H1 (cell line): Measurements from ENCODE around the gene ARTN. TPM values are rescaled to one million over a fixed set of nuclear protein-coding genes. Genes with fewer than 3 reads are reported as not detected.

Experiments
- CTCF ChIA-PET: fragments of 300-600 bp; sonication (Branson Sonifier 250); formaldehyde crosslinking; loops from one replicate; lab custom pipeline; 2021; ENCODE audit not compliant: partially characterized antibody; lab: Charles Lee
- POLR2A ChIA-PET: fragments of 300-600 bp; sonication (Branson Sonifier 250); formaldehyde crosslinking; loops from one replicate; lab custom pipeline; 2021; ENCODE audit warnings: inconsistent platforms; ENCODE audit not compliant: partially characterized antibody; lab: Charles Lee
- DNase-seq, 2 experiments: peaks; one replicate each; pipeline versions ENCODE4 v3.0.0 to v3.0.0-alpha.2; 2010 to 2022; ENCODE audit warnings: low spot score in 2 of 2, low read depth in 1 of 2, mixed read lengths in 1 of 2
- FAIRE-seq: peaks from 2 replicates; lab custom pipeline; 2011; peaks lifted over from hg19 to GRCh38; lab: Jason Lieb, UNC
- H2AFZ ChIP-seq: 2 replicates; pipeline ENCODE4 v1.8.1; 2012; ENCODE audit warnings: low read length, inconsistent platforms
- H2AK5ac ChIP-seq: 2 replicates; pipeline ENCODE4 v1.6.1; 2013; ENCODE audit warnings: low read depth, low read length
- H2BK120ac ChIP-seq: replicated peaks from 2 replicates; pipeline ENCODE3; 2013; ENCODE audit warnings: low read depth, low read length, inconsistent platforms
- H2BK12ac ChIP-seq: 2 replicates; pipeline ENCODE4 v1.6.1; 2013; ENCODE audit warnings: low read depth, low read length
- H2BK15ac ChIP-seq: 2 replicates; pipeline ENCODE4 v1.6.1; 2013; ENCODE audit warnings: low read length
- H2BK20ac ChIP-seq: 2 replicates; pipeline ENCODE4 v1.6.1; 2013; ENCODE audit warnings: low read length
- H2BK5ac ChIP-seq: 2 replicates; pipeline ENCODE4 v1.6.1; 2013; ENCODE audit warnings: low read depth, low read length
- H3K14ac ChIP-seq: 2 replicates; pipeline ENCODE4 v1.6.1; 2013; ENCODE audit warnings: inconsistent platforms; ENCODE audit not compliant: insufficient read length
- H3K18ac ChIP-seq: 2 replicates; pipeline ENCODE4 v1.6.1; 2013; ENCODE audit warnings: low read length; ENCODE audit errors: extremely low read depth
- H3K23ac ChIP-seq: 2 replicates; pipeline ENCODE4 v1.6.1; 2013; ENCODE audit warnings: inconsistent platforms; ENCODE audit not compliant: insufficient read length
- H3K23me2 ChIP-seq: 2 replicates; pipeline ENCODE4 v1.6.1; 2013; ENCODE audit warnings: low read depth, low read length
- H3K27ac ChIP-seq: 2 replicates; pipeline ENCODE4 v1.6.1; 2011; ENCODE audit warnings: low read depth, low read length, inconsistent platforms
- H3K27me3 ChIP-seq, 4 experiments: replicated peaks in 1 of 4; 1 replicate in 1 of 4; 2 replicates in 3 of 4; pipeline versions ENCODE4 v1.6.1 to v1.8.1; 2011 to 2013; ENCODE audit warnings: low read length in 3 of 4, mild to moderate bottlenecking in 3 of 4, inconsistent platforms in 2 of 4, mixed read lengths in 2 of 4, moderate library complexity in 1 of 4; ENCODE audit not compliant: control insufficient read depth in 3 of 4, insufficient read depth in 3 of 4; ENCODE audit errors: extremely low read depth in 1 of 4
- H3K36me3 ChIP-seq, 4 experiments: 2 replicates each; pipeline versions ENCODE4 v1.6.1 to v1.8.1; 2011 to 2013; ENCODE audit warnings: mild to moderate bottlenecking in 4 of 4, low read length in 3 of 4, moderate library complexity in 2 of 4, control low read depth in 1 of 4, inconsistent platforms in 1 of 4; ENCODE audit not compliant: insufficient read depth in 4 of 4, control insufficient read depth in 2 of 4
- H3K4ac ChIP-seq: replicated peaks from 2 replicates; pipeline ENCODE3; 2013; ENCODE audit warnings: low read length, low read depth, mixed read lengths, inconsistent platforms; ENCODE audit not compliant: insufficient read length
- H3K4me1 ChIP-seq, 4 experiments: replicated peaks in 1 of 4; 1 replicate in 1 of 4; 2 replicates in 3 of 4; pipeline versions ENCODE4 v1.6.1 to v1.8.1; 2011 to 2013; ENCODE audit warnings: low read length in 3 of 4, inconsistent platforms in 2 of 4, mixed read lengths in 1 of 4; ENCODE audit not compliant: insufficient read depth in 4 of 4, control insufficient read depth in 3 of 4
- H3K4me2 ChIP-seq, 2 experiments: 2 replicates each; pipeline versions ENCODE4 v1.6.1 to v1.8.1; 2011 to 2013; ENCODE audit warnings: low read depth in 2 of 2, low read length in 2 of 2, control low read depth in 1 of 2, inconsistent platforms in 1 of 2, mild to moderate bottlenecking in 1 of 2; ENCODE audit not compliant: insufficient read depth in 1 of 2
- H3K4me3 ChIP-seq, 4 experiments: fragments of 200-600, 300-600 bp in 1 of 4; sonication (generic), shearing (Covaris generic), sonication (Bioruptor Twin) in 1 of 4; 2 replicates each; pipeline versions ENCODE4 v1.5.1 to v1.8.1; 2011 to 2016; ENCODE audit warnings: low read length in 4 of 4, low read depth in 3 of 4, control low read depth in 2 of 4, inconsistent platforms in 2 of 4, mild to moderate bottlenecking in 2 of 4, mixed read lengths in 1 of 4, moderate library complexity in 1 of 4; ENCODE audit not compliant: insufficient read depth in 2 of 4; ENCODE audit errors: extremely low read depth in 1 of 4
- H3K56ac ChIP-seq: replicated peaks from 2 replicates; pipeline ENCODE3; 2013; ENCODE audit warnings: low read depth, mild to moderate bottlenecking, mixed read lengths, low read length, inconsistent platforms; ENCODE audit not compliant: insufficient read length
- H3K79me1 ChIP-seq: 2 replicates; pipeline ENCODE4 v1.6.1; 2013; ENCODE audit warnings: low read depth, low read length, control low read depth
- H3K79me2 ChIP-seq, 2 experiments: 2 replicates each; pipeline versions ENCODE4 v1.6.1 to v1.8.1; 2012 to 2013; ENCODE audit warnings: low read length in 2 of 2, mild to moderate bottlenecking in 2 of 2, inconsistent platforms in 1 of 2; ENCODE audit not compliant: insufficient read depth in 2 of 2, control insufficient read depth in 1 of 2
- H3K9ac ChIP-seq, 4 experiments: replicated peaks in 1 of 4; 1 replicate in 1 of 4; 2 replicates in 3 of 4; pipeline versions ENCODE4 v1.6.1 to v1.8.1; 2011 to 2013; ENCODE audit warnings: low read depth in 3 of 4, low read length in 3 of 4, control low read depth in 2 of 4, mild to moderate bottlenecking in 2 of 4, moderate library complexity in 2 of 4, inconsistent platforms in 1 of 4; ENCODE audit errors: extremely low read depth in 1 of 4
- H3K9me3 ChIP-seq, 2 experiments: 2 replicates each; pipeline versions ENCODE4 v1.6.1 to v1.8.1; 2012 to 2013; ENCODE audit warnings: mild to moderate bottlenecking in 2 of 2, moderate library complexity in 2 of 2, control low read depth in 1 of 2, inconsistent platforms in 1 of 2, low read depth in 1 of 2, low read length in 1 of 2, mixed read lengths in 1 of 2; ENCODE audit not compliant: insufficient read depth in 2 of 2
- H4K20me1 ChIP-seq, 2 experiments: replicated peaks in 1 of 2; 2 replicates each; pipeline versions ENCODE3 to v1.8.1; 2011 to 2013; ENCODE audit warnings: inconsistent platforms in 2 of 2, low read length in 2 of 2, mild to moderate bottlenecking in 1 of 2; ENCODE audit not compliant: insufficient read depth in 2 of 2, control insufficient read depth in 1 of 2
- H4K5ac ChIP-seq: 2 replicates; pipeline ENCODE4 v1.6.1; 2013; ENCODE audit warnings: low read length, low read depth, mixed read lengths, inconsistent platforms; ENCODE audit not compliant: insufficient read length
- H4K8ac ChIP-seq: 2 replicates; pipeline ENCODE4 v1.8.0; 2013; ENCODE audit warnings: mild to moderate bottlenecking, moderate library complexity, low read length, inconsistent platforms; ENCODE audit not compliant: insufficient read depth; ENCODE audit errors: extremely low read depth
- H4K91ac ChIP-seq: replicated peaks from 2 replicates; pipeline ENCODE3; 2013; ENCODE audit warnings: low read length, mixed read lengths, inconsistent platforms; ENCODE audit not compliant: insufficient read length
- BRCA1 ChIP-seq: IDR thresholded peaks from 2 replicates; pipeline ENCODE4 v1.6.1; 2012; ENCODE audit warnings: low read depth, low read length, improper control_type of control experiment
- CREB1 ChIP-seq: IDR thresholded peaks from 2 replicates; pipeline ENCODE4 v1.6.1; 2012; ENCODE audit warnings: inconsistent platforms
- EZH2 ChIP-seq: fragments of 200-600 bp; sonication (generic); IDR thresholded peaks from 2 replicates; pipeline ENCODE4 v1.7.1; 2012; ENCODE audit warnings: low read depth, mild to moderate bottlenecking, moderate library complexity, low read length, inconsistent platforms; ENCODE audit not compliant: severe bottlenecking
- GTF2F1 ChIP-seq: IDR thresholded peaks from 2 replicates; pipeline ENCODE4 v1.6.1; 2012; ENCODE audit warnings: low read depth, low read length, improper control_type of control experiment, borderline replicate concordance
- NANOG ChIP-seq: IDR thresholded peaks from 2 replicates; pipeline ENCODE4 v1.6.1; 2011; ENCODE audit warnings: low read length, low read depth, mild to moderate bottlenecking, inconsistent platforms; ENCODE audit not compliant: insufficient read depth, poor library complexity, severe bottlenecking
- PHF8 ChIP-seq: fragments of 200-600 bp; sonication (generic); conservative IDR thresholded peaks from 2 replicates; pipeline ENCODE4 v1.7.1; 2012; ENCODE audit warnings: low read depth, mild to moderate bottlenecking, inconsistent platforms, low read length, moderate library complexity
- WGBS, 2 experiments: shearing (Covaris generic) in 1 of 2; methylation state at CpG; one replicate each; pipeline versions ENCODE4 v1.1.6 to v1.1.7; 2013 to 2015; ENCODE audit warnings: low lambda C conversion rate in 2 of 2, mixed read lengths in 2 of 2, inconsistent platforms in 1 of 2, low coverage in 1 of 2, missing lambda C conversion rate in 1 of 2; ENCODE audit not compliant: insufficient replicate concordance in 2 of 2, insufficient coverage in 1 of 2, insufficient read length in 1 of 2; ENCODE audit errors: extremely low coverage in 1 of 2, missing lambda C conversion rate in 1 of 2; 5-methylcytosine and 5-hydroxymethylcytosine counted together
- polyA plus RNA-seq, 7 experiments: library from polyadenylated mRNA; depleted of rRNA in 3 of 7; stranded (reverse) in 5 of 7; unstranded in 2 of 7; fragments of >200 nt in 5 of 7; fragments of 200-250 nt in 2 of 7; gene quantifications; 1 replicate in 5 of 7; 2 replicates in 1 of 7; 4 replicates in 1 of 7; pipeline versions ENCODE4 v1.2.1 to v1.2.3, GENCODE V29; 2011 to 2013; ENCODE audit warnings: missing spikeins in 2 of 7, mixed read lengths in 2 of 7
- total RNA-seq: library from RNA; stranded (reverse); fragmentation: NEBNext Ultra II Directional; extraction: Animal tissue kit (Norgen Biotek cat#: 25700); gene quantifications from 2 replicates; pipeline ENCODE4 v1.2.1, GENCODE V29; 2021
- TF ChIP-seq, protein P1 (sequence below), 3 experiments: IDR thresholded peaks; 1 replicate in 2 of 3; 2 replicates in 1 of 3; pipeline versions ENCODE4 v1.5.1 to v1.6.1; 2011; ENCODE audit warnings: low read length in 3 of 3, mild to moderate bottlenecking in 3 of 3, inconsistent platforms in 2 of 3, low read depth in 1 of 3, moderate library complexity in 1 of 3; ENCODE audit not compliant: insufficient read depth in 1 of 3; ENCODE audit errors: control extremely low read depth in 1 of 3

ARTN gene
- total and polyA plus RNA-seq, 2 of the 8 experiments (the other 6 are each of a cell fraction or from before 2014, with no cell fraction given): 13.5 to 22.7 TPM

DNA sequence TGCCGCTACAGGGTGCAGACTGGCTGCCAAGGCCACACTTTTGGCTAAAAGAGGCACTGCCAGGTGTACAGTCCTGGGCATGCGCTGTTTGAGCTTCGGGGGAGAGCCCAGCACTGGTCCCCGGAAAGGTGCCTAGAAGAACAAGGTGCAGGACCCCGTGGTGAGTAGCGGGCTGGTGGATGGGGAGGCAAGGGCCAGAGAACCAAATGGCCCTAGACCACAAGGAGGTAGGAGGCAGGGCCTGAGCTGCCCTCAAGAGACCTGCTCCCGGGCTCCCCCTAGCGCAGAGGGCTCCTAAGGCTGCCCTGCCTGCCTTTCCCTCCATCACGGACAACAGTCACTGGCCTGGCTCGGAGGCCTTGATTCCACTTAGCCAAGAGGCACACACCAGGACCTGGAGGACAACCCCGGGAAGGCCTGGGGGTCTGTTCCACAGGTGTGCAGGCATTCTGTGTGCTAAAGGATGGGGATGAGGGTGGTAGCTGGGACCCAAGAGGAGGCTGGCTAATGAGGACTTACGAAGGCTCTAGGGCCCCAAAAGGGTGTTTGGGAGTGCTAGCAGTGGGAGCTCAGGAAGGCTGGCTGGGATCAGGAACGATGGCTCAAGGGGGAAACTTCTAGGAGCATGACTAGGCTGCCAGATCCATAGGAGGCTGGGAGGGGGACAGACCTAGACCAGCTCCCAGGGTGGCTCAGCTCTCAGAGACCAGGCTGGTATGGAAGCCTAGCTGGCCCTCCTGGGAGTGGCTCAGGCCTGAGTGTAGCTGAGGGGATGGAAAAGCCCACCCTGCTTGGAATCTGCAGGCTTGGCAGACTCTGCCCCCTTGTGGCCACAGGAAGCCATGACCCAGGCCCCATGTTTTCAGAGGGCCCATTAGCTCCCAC is 742 bp downstream of the ARTN start:
- H4K8ac ChIP-seq: peak overlapping the region; percentile 84
- H3K4ac ChIP-seq: peak overlapping the region; percentile 45
- H3K4me3 ChIP-seq: peak overlapping the region; percentile 57 to 67 (median 62)
- WGBS, 2 experiments: 38% methylated on average over 13 of the region's 13 CpGs; no CpG with 5 or more reads in 1 of the 2 experiments
- H2AK5ac ChIP-seq: peak overlapping the region; percentile 85; the same call in 1 of the 2 replicates
- H4K20me1 ChIP-seq: peaks cover 7 to 8% of the 10 kb centered on the region in 2 experiments
- peak overlapping the region; percentile 79 for H4K5ac ChIP-seq
- peak overlapping the region; percentile 90 for H2BK12ac ChIP-seq
- no peaks in the 10 kb centered on the region for H3K79me1 ChIP-seq
- H3K56ac ChIP-seq: no peak overlapping the region
- H2BK20ac ChIP-seq: peak overlapping the region; percentile 61; the same call in 1 of the 2 replicates
- peak overlapping the region; percentile 99; the same call in 1 of the 2 replicates for H2BK15ac ChIP-seq
- H4K91ac ChIP-seq: peak overlapping the region; percentile 88
- no peaks in the 10 kb centered on the region for H3K79me2 ChIP-seq
- H3K36me3 ChIP-seq: no peaks in the 10 kb centered on the region; a peak in 1 of 8 replicates
- peaks cover 11% of the 10 kb centered on the region; the same call in 1 of the 2 replicates for H3K23me2 ChIP-seq
- ChIA-PET POLR2A (interaction anchor here (0.6 to 8.0 kb wide), 19 partner anchors 10 to 283 kb away, joined by 3 to 89 read pairs (median 5); partner anchors contain the start of genes ATP6V0B, IPO13, SLC6A9 and ST3GAL3), CTCF (interaction anchor here (0.5 to 18.6 kb wide), 98 partner anchors 12 to 953 kb away, joined by 3 to 618 read pairs (median 6); partner anchors contain the start of genes ATP6V0B, CCDC24, DPH2 and IPO13)
- no peak overlapping the region for H3K23ac ChIP-seq
- peaks cover 0 to 8% (median 4%) of the 10 kb centered on the region in 4 experiments; a peak in 5 of 7 replicates for H3K27me3 ChIP-seq
- peak overlapping the region; percentile 92 for H3K18ac ChIP-seq
- H3K9me3 ChIP-seq: no peaks in the 10 kb centered on the region
- peak overlapping the region; percentile 89 to 93 for H3K4me2 ChIP-seq
- H3K4me1 ChIP-seq: peaks cover 13 to 41% (median 35%) of the 10 kb centered on the region in 4 experiments
- H3K9ac ChIP-seq: no peak overlapping the region; a peak in 1 of 7 replicates
- H2BK120ac ChIP-seq: peak overlapping the region; percentile 91
- H2BK5ac ChIP-seq: peak overlapping the region; percentile 85; the same call in 1 of the 2 replicates
- FAIRE-seq (peak; percentile 81), DNase-seq (peak; percentile 67 to 94)
- no peak overlapping the region for H3K27ac ChIP-seq
- H3K14ac ChIP-seq: no peak overlapping the region
- H2AFZ ChIP-seq: no peak overlapping the region
- 0 out of 2 replicates have a peak, but pooled peaks have one; percentile 16 for TF ChIP-seq CREB1
- TF ChIP-seq GTF2F1: no peak
- TF ChIP-seq BRCA1: no peak
- no peak for TF ChIP-seq EZH2
- no peak for TF ChIP-seq PHF8
- no peak for TF ChIP-seq NANOG
- TF ChIP-seq, protein P1, sequence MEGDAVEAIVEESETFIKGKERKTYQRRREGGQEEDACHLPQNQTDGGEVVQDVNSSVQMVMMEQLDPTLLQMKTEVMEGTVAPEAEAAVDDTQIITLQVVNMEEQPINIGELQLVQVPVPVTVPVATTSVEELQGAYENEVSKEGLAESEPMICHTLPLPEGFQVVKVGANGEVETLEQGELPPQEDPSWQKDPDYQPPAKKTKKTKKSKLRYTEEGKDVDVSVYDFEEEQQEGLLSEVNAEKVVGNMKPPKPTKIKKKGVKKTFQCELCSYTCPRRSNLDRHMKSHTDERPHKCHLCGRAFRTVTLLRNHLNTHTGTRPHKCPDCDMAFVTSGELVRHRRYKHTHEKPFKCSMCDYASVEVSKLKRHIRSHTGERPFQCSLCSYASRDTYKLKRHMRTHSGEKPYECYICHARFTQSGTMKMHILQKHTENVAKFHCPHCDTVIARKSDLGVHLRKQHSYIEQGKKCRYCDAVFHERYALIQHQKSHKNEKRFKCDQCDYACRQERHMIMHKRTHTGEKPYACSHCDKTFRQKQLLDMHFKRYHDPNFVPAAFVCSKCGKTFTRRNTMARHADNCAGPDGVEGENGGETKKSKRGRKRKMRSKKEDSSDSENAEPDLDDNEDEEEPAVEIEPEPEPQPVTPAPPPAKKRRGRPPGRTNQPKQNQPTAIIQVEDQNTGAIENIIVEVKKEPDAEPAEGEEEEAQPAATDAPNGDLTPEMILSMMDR (IDR thresholded peaks at IDR 0.05; ENCODE audit: control extremely low read depth in 1 of 3, insufficient read depth in 1 of 3, low read depth in 1 of 3, low read length in 3 of 3): peak in 2 of 3 experiments; percentile 97 to 98; a peak in 3 of 4 replicates
